Right lung (tissue), 10 donors: Measurements from ENCODE around the gene DNAI1. TPM values are rescaled to one million over a fixed set of nuclear protein-coding genes. Genes with fewer than 3 reads are reported as not detected.
A peak's percentile ranks its signal among the peaks of the same experiment; 100 is the strongest.
"Not testable (repeated sequence)": the region's sequence is repeated elsewhere in the genome, so short reads cannot be mapped to it uniquely, and the experiment has no call there.

Source experiments
- DNase-seq, 2 donors: peaks; one replicate each; pipeline ENCODE4 v3.0.0-alpha.2; 2013
- long read RNA-seq, 8 donors: transcript quantifications; one replicate each; lab custom pipeline, GENCODE V29; 2026
- polyA plus RNA-seq, 5 donors: library from polyadenylated mRNA; unstranded; fragments of 120-200 nt; gene quantifications; one replicate each; pipeline versions ENCODE4 v1.2.1 to v1.2.3, GENCODE V29; 2013; ENCODE audit warnings: inconsistent platforms in 1 of 5, low replicate concordance in 1 of 5; ENCODE audit not compliant: insufficient read length in 5 of 5, insufficient read depth in 1 of 5

DNAI1 gene
- 10 to 100 TPM in 1 of 5 donors, 1 to 10 TPM in 4; 1.4 to 10.9 (median 7.4) TPM for polyA plus RNA-seq
- long read RNA-seq, donor 1, result 0 reads
- long read RNA-seq, donor 2, result 0 reads
- long read RNA-seq, donor 3, partial matches to known transcripts, result 0 of 1 reads
- long read RNA-seq, donor 3, other reads (novel, unspliced or antisense), result 0 of 1 reads
- long read RNA-seq, donor 4, result 0 reads
- long read RNA-seq, donor 5, result 0 reads
- long read RNA-seq, donor 6, result 0 reads
- long read RNA-seq, donor 7, partial matches to known transcripts, result 0 of 8 reads
- long read RNA-seq, donor 7, other reads (novel, unspliced or antisense), result 8 of 8 reads
- long read RNA-seq, donor 8, result 0 reads

DNA sequence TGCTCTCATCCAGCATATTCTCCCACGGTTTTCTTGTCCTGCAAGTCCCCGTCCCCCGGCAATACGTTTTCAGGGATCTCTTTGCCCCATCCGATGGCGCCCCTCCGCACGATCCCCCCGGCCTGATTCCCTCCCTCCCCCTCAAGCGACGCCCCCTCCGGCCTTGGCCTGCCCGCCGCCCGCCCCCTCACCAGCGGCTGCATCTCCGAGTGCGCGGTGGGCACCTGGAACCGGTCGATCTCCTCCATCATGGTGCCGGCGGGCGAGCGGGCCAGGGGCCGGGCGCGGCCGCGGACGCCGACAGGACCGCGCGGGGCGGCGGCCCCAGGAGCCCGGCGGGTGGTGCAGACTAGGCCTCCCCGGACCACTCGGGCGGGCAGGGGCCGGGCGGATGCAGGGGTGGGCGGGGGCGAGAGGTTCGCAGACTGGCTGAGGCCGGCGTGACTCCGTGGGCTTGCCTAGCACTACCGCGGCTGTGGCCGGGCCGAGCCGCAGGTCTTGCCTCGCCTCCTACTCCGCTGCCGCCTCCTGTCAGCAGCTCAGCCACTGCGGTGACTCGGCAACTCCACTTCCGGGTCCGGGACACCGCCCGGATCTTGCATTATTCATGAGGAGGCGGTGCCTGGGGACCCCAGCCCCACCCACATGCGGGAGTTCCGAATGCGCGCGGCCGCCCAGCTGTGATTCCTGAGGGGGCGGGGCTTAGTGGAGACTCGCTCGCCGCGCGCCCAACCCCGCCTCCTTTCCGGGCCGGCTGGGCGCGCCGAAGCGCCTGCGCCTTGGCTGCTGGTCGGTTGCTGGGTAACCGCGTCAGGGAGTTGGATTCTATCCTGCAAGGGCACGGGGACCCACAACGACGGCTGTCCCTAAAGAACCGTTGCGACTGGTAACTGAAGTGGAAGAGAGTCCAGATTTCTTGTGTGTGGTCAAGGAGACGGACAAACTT, at the start of gene DNAI1, which contains the start of gene FAM219A:
TSS of gene DNAI1 (plus strand) at position 793 of the 946 bp plus-strand sequence. CDS start 201 bp downstream, outside the sequence.
TSS of gene FAM219A (minus strand) at position 558 of the 946 bp plus-strand sequence. CDS start at position 251, 307 bp downstream.
- DNase-seq, result peak; percentile 99

DNA sequence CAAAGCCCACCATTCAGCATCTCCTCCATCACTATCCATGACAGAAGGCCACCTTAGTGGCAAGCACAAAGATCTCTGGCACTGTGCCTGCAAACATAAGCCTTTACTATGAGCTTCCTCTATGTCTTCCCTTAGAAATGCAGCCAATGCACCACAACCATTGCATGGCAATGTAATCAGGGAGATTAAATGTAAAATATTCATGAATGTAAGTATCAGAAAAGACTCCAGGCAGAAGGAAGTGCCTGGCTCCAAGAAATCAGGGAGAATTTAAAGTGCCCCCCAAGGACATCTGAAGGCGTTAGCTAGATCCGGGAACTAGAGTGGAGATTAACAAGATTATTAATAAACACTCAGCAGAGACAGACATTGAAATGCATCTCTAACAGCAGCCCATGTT, 49.5 kb upstream of the DNAI1 start:
- DNase-seq, result no peak

DNA sequence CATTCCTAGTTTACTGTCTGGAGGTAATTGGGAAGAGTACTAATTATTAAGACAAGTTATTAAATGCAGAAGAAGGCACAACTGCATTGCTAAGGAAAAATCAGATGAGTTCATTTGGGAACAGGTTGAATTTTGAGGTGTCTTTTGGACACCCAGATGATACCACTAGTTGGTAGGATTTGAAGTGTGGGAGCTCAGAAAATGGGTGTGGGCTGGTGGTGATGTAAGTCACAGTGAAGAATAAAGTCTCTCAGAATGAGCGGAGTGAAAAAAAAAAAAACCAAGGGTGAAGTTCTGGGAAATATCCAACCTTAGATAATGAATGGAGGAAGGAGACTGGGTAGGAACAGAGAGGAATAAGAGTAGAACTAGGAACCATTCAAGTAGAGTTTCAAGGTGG, 46.3 kb upstream of the DNAI1 start:
- DNase-seq, result no peak

DNA sequence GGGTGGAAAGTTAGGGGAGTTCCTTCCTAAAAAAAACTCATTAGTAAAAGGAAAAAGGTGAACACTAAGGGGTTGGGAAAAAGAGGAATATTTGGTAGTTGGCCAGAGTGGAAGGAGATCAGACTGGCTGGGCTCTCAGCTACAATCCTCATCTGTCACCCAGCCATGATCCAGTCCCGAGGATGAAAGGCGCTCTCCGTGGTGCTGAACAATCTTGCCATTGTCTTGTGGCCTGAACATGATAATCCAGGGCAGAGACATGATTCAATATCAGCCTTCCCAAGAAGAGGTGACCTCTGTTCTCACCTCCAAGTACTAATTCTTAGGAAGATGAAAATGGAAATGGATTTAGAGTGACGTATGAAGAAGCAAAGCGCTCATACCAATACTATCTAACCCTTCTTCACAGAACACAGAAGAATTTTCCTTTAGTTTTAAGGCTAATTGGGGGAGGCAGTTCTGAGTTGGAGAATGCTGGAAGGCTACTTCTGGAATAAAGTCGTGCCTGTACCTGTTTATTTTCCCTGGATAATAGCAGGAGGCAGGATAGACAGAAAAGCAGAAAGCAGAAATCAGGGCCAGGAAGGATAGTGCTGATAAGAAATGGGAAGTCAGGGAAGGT, 45.3 kb upstream of the DNAI1 start:
- DNase-seq, result peak; percentile 41 to 46

DNA sequence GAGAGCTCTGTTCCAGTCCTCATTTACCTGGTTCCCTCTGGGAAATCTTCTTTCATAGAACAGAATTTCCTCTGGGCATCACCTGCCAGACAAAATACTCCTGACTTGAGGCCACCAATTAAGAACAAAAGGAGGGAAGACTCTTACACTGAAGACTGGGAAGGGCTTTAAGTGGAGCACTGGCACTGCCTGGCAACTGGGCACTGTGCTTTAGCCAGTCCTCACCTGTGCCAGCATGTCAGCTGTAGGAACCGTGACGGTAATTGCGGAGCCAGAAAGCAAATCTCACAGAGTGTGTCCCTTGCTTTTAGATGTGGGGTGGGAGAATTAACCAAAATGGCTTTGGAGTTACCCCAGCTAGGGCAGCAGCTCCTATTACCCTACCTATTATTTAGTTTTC, 40.9 kb upstream of the DNAI1 start:
- no peak for DNase-seq

DNA sequence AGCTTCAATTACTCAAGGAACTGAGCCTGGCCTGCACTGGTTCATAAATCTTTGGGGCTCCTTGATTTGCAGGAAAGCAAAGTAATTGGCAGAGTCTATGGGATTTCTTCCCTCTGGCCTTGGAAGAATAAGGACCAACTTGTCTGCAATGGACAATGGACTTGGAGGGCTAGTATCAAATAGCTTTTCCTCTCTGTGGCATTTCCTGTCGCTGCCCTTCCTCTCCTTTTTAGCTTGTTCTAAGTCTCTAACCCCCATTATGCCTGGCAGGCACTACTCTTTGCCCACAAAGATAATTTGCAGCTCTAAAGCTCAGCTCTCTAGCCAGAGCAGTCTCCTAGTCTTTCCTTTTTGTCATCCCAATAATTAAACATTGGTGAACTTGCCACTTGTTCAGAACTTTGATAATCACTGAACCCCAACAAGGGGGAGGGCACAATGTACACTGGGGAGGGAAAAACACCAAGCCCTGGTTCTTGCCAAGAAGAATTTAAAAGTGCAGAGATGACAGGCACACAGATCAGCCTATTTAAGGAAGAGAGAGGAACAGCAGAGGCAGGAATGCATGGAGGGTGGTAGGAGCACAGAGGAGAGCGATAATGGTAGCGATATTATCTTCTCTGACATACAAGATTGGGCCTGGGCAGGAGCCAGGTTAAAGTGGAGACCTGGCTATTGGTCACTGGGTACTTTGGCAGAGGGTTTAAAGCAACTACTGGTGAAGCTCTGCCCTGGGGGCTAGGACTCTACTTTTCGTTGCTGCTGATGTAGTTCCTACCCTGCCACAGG, 38.7 kb upstream of the DNAI1 start:
- DNase-seq, result no peak

DNA sequence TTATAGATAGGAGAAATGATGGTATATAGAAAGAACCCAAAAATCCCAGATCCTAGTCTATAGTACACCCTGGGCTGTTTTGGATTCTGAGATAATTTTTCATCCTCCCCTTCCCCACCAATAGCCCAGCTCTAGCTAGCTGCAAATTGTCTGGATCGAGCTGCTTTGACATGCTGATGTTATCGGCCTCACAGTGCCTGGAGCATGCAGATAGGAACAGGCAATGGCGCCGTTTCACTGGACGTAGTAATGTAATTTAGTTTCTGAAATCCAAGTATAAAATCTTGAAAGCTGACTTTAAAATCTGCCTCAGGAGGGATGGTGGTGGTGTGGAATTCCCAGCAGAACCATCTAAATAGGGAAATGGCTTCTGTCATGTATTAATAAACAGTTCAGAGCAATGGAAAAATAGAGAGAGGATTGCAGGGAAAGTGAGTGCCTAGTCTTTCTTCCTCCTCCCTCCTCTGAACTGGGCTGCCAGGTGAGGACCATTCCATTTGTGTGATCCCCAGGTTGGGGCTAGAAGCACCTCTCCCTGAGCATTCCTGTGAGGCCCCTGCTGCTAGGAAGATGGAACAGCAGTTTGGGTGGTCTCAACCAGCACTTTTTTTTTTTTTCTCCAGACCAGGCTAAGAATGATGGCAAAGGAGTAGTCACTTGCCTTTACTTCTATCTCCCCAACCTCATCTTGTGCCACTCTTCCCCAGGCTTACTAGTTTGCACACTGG, 32.1 kb upstream of the DNAI1 start:
- DNase-seq, result no peak

DNA sequence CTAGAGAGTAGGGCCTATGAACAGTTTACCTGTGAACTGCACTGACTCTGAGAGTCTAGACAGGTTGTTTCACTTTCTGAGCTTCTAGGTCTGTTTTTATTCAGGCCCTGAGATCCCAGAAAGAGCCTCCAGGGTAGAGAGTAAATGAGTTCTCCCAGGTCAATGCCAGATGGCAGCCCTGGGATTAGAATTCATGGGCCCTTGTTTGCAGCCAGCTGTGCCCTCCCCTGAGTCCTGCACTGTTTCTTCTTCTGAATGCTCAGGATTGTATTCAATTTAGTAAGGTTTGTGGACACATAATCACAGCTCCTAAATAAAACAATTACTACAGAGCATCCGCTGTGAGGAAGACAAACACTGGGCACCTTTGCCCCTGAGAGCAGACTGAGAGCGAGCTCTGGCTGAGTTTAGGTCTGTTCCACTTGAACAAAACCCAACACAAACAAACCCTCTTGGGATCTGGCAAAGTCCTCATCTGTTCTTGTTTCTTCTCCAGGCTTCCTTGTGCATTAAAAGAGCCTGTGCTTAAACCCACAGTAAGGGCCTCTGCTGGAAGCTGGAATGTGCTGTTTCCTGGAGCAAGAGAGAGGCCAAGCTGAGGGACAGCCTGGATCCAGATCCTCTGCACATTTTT, 30.2 kb upstream of the DNAI1 start:
- DNase-seq, result no peak

DNA sequence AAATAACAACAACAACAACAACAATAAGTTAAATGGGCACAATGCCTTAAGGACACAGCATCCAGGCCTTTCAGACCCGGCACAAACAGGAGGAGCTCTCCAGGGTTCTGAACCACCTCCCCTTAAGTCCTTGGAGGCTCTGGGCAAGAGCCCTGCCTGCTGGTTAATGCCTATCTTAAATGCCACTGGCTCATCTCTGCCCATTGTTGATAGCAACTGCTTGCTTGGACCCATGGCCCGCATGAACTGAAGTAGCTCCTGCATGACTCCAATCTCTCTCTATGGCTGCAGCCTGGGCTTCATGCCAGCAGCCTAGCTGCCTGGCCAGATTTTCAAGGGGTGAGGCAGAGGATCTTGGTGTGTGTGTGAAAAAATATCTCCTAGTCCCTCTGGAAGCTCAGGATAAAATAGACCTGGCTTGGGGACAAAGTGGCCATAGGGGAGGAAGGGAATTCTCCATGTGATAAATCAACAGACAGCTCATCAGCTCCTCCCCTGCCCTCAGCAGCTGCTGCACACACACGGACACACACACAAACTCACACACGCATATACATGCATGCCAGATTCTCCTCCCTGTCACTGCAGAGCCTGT, 27.7 kb upstream of the DNAI1 start:
- DNase-seq, result peak; percentile 69 to 72

DNA sequence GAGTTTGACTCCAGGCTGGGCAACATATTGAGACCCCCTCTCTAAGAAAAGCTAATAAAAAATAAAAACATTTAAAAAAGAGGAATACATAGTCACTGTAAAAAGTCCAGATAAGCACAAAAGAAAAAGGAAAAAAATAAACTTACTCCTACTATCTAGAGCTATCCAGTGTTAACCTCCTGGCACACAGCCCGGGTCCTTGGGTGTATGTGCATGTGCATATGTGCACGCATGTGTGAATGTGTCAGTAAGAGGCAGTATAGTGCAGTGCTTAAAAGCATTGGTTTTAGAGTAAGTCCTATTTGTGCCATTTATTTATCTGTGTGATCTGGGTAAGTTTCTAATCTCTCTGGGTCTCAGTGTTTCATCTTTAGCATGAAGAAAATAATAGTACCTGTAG, 26.9 kb upstream of the DNAI1 start:
- DNase-seq, result no peak

DNA sequence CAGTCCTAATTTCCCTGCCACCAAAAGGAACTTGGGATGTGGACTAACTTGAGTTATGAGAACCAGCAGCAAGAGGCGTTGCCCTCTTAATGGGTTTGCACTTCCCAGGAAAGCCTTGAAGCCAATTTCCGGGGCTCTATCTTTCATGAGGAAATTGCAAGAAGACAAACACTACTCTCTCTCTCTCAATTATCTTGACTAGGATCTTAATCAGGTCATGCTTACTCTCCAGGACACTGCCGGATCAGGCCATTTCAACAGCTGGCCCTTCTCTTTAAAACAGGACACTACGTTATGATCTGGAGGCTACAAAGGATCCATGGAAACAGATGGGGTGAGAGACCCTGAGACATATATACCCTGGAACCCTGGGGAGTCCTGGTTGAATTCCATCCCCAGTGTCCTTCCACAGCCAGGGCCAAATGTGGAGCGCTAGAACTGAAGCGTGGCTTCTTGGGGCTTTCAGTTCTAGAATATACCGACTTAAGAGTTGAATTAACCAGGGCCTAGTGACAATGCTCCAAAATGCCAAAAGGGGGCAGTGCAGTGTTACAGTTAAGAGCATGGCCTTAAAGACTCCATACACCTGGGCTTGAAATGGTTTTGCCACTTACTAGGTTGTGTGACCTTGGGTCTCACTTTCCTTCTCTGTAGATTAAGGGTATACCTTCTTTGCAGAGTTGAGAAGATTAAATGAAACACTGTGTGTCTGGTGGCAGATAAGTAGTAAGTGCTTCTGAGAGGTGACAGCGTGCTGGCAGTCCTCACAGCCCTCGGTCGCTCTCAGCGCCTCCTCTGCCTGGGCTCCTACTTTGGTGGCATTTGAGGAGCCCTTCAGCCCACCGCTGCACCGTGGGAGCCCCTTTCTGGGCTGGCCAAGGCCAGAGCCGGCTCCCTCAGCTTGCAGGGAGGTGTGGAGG, 21.3 kb upstream of the DNAI1 start:
- DNase-seq, result peak; percentile 37 to 56

DNA sequence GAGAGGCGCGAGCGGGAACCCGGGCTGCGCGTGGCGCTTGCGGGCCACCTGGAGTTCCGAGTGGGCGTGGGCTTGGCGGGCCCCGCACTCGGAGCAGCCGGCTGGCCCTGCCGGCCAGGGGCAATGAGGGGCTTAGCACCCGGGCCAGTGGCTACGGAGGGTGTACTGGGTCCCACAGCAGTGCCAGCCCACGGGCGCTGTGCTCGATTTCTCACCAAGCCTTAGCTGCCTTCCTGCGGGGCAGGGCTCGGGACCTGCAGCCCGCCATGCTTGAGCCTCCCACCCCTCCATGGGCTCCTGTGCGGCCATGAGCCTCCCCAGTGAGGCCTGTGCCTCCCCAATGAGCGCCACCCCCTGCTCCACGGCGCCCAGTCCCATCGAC, 20.7 kb upstream of the DNAI1 start:
- DNase-seq, result not testable (repeated sequence)

DNA sequence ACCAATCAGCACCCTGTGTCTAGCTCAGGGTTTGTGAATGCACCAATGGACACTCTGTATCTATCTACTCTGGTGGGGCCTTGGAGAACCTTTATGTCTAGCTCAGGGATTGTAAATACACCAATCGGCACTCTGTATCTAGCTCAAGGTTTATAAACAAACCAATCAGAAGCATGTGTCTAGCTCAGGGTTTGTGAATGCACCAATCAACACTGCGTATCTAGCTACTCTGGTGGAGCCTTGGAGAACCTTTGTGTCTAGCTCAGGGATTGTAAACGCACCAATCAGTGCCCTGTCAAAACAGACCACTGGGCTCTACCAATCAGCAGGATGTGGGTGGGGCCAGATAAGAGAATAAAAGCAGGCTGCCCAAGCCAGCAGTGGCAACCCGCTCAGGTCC, 20.1 kb upstream of the DNAI1 start:
- DNase-seq, result not testable (repeated sequence)

DNA sequence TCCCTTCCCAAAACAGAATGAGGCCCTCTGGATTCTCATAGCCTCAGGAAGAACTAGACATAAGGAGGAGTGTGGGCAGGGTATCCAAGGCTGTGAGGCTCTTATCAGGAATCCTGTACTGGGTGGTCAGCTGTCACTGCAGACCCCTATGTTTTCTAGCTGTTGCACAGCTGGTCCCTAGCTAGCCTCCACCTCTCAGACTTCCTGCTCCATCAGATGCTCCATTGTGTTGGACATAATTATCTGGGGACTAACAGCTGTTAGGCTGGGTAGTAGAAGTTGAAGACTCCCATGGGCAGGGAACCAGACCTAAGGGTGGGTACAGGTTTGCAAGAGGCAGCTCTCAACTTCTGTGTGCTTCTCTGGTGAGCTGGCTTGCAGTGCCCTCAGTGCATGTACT, 18.6 kb upstream of the DNAI1 start:
- no peak for DNase-seq

DNA sequence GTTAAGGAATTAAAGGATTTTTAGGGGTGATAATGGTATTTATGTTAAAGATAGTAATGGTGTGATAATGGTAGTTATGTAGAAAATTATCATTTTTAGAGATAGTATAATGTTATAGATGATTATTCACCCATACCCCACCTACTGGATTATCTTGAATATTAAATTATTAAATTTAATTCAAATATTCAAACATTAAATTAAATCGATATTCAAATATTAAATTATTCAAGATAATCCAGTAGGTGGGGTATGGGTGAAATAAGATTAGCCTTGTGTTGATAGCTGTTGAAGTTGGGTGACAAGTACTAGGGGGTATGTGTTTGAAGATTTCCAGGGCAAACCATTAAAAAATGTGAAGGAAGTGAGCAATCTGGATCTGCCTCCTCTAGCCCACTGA, 15.8 kb upstream of the DNAI1 start:
- no peak for DNase-seq

DNA sequence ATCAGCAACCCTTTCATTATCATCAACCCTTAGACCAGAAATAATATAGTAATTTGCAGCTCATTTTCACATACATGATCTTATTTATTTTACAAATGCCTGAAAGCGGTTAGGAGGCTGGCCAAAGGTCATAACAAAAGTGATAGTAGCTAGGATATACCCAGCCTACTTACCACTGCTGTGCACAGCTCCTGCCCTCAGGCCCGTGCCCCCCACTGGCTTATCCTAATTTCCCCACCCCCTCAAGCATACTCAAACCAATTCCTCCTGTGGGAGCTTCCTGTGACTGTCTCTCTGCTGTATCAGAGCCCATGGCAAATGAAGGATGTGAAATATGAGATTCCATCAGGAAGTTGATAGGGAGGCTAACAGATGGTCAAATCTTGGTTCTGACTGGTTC, 15.1 kb upstream of the DNAI1 start:
- no peak for DNase-seq

DNA sequence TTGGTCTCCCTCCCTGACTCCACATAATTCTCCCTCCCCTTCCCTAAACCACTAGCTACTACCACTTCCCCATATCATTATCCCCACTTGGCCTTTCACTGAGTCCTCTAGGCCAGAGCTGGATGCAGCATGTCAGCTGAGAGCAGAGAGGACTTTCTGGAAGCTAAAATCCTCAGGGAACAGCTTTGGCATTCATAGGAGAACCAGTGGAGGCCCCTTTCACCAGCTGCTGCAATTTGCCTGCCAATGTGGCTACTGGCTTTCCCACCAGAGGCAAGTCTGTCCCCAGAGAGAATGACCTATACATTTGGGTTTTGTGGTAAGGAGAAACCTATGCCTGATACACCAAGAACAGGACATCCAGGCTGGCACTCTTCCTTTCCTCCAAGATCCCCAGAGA, 14.6 kb upstream of the DNAI1 start:
- no peak for DNase-seq

DNA sequence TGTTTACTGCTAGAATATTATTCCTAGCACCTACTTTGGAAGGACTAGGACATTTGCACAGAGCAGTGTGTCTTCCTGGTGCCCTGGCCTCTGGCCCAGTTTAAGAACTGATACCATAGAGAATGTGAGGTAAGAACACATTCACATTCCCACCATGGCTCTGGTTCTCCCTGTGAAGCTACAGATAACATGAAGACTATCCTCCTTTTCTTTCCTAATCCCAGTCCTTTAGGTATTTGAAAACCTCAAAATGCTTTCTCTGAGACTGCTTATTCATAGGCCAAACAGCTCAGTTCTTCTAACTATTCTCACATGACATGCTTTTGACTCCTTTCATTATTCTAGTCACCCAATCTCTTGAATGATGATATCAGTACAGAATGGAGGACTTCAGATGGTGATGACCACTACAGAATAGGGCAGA, 12.1 kb upstream of the DNAI1 start:
- DNase-seq, result no peak

DNA sequence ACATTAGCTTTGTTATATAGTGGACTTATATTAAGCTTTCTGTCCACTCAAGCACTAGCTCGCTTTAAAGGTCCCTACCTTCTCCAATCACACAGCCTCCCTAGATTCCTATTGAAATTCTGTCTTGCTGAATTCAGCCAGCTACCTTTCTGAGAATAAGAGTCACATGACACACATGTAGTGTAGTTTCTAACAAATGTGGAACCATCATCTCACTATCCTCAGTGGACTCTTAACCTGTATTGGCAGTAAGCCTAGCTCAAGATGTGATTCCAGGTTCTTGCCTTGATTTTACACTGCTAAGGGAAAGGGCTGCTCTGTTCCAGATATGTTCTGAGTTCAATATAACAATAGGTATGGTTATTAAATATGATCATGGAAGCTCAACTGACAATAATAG, 11.7 kb upstream of the DNAI1 start:
- no peak for DNase-seq
